SK-N-SH (cell line): ENCODE data around the gene ARHGEF19. TPM values are rescaled to one million over a fixed set of nuclear protein-coding genes. Genes with fewer than 3 reads are reported as not detected.

Source experiments
- CTCF ChIA-PET: fragments of 300-600, 350-600 bp; formaldehyde crosslinking; extraction: SDS; loops from one replicate; lab custom pipeline; 2021; lab: Yijun Ruan, JAX
- POLR2A ChIA-PET: fragments of 350-600 bp; sonication (Branson Sonifier 250); formaldehyde crosslinking; extraction: SDS; loops from one replicate; lab custom pipeline; 2020; ENCODE audit warnings: antibody characterized with exemption, inconsistent platforms; lab: Yijun Ruan, JAX
- DNase-seq: peaks from one replicate; pipeline ENCODE4 v3.0.0; 2012
- H2AFZ ChIP-seq: fragments of 200-600 bp; sonication (generic); 2 replicates; pipeline ENCODE4 v1.8.1; 2016; ENCODE audit warnings: antibody characterized with exemption, mild to moderate bottlenecking, low read depth
- H3F3A ChIP-seq: fragments of 200-600 bp; sonication (generic); replicated peaks from 2 replicates; pipeline ENCODE3; 2016; ENCODE audit warnings: antibody characterized with exemption, mild to moderate bottlenecking; ENCODE audit not compliant: insufficient read depth
- H3K27ac ChIP-seq, 2 experiments: fragments of 200-500 bp in 1 of 2; fragments of 200-600 bp in 1 of 2; sonication (Bioruptor generic) in 1 of 2; sonication (generic), shearing (Covaris generic) in 1 of 2; 2 replicates each; pipeline versions ENCODE4 v1.5.1 to v1.6.1; 2014 to 2016; ENCODE audit warnings: low read depth in 2 of 2, inconsistent platforms in 1 of 2, low read length in 1 of 2, mild to moderate bottlenecking in 1 of 2, mixed read lengths in 1 of 2
- H3K27me3 ChIP-seq: fragments of 200-600 bp; sonication (generic), shearing (Covaris generic); 2 replicates; pipeline ENCODE4 v1.6.1; 2016; ENCODE audit warnings: mixed run types; ENCODE audit not compliant: insufficient read depth
- H3K36me3 ChIP-seq, 2 experiments: fragments of 200-500 bp in 1 of 2; fragments of 200-600 bp in 1 of 2; sonication (Bioruptor generic) in 1 of 2; sonication (generic) in 1 of 2; replicated peaks in 1 of 2; 2 replicates each; pipeline versions ENCODE3 to v1.5.1; 2014 to 2016; ENCODE audit warnings: low read length in 1 of 2, mild to moderate bottlenecking in 1 of 2; ENCODE audit not compliant: insufficient read depth in 2 of 2, control insufficient read depth in 1 of 2
- H3K4me1 ChIP-seq, 2 experiments: fragments of 200-500 bp in 1 of 2; fragments of 200-600 bp in 1 of 2; sonication (Bioruptor generic) in 1 of 2; sonication (generic), shearing (Covaris generic) in 1 of 2; 2 replicates each; pipeline versions ENCODE4 v1.5.1 to v1.6.1; 2014 to 2016; ENCODE audit warnings: low read depth in 1 of 2, low read length in 1 of 2, mixed run types in 1 of 2; ENCODE audit not compliant: insufficient read depth in 2 of 2, control insufficient read depth in 1 of 2
- H3K4me2 ChIP-seq: fragments of 200-600 bp; sonication (generic), shearing (Covaris generic); 2 replicates; pipeline ENCODE4 v1.6.1; 2017; ENCODE audit warnings: mixed run types
- H3K4me3 ChIP-seq, 2 experiments: fragments of 200-500 bp in 1 of 2; fragments of 200-600 bp in 1 of 2; sonication (Bioruptor generic) in 1 of 2; sonication (generic), shearing (Covaris generic) in 1 of 2; 2 replicates each; pipeline versions ENCODE4 v1.5.1 to v1.8.1; 2014 to 2016; ENCODE audit warnings: low read depth in 2 of 2, inconsistent platforms in 1 of 2, low read length in 1 of 2, mild to moderate bottlenecking in 1 of 2, mixed read lengths in 1 of 2, moderate library complexity in 1 of 2
- H3K79me2 ChIP-seq: fragments of 200-600 bp; sonication (generic); 2 replicates; pipeline ENCODE4 v1.8.1; 2017; ENCODE audit warnings: mild to moderate bottlenecking; ENCODE audit not compliant: insufficient read depth
- H3K9ac ChIP-seq: fragments of 200-600 bp; sonication (generic); 2 replicates; pipeline ENCODE4 v1.6.1; 2017; ENCODE audit warnings: mixed run types
- H3K9me2 ChIP-seq: fragments of 200-600 bp; sonication (generic); 2 replicates; pipeline ENCODE4 v1.6.1; 2017; ENCODE audit warnings: mixed run types
- H3K9me3 ChIP-seq: fragments of 200-600 bp; sonication (generic); 2 replicates; pipeline ENCODE4 v1.6.1; 2017; ENCODE audit warnings: mixed run types, mild to moderate bottlenecking, moderate library complexity
- H4K20me1 ChIP-seq: fragments of 200-600 bp; sonication (generic); 2 replicates; pipeline ENCODE4 v1.6.1; 2017; ENCODE audit warnings: mild to moderate bottlenecking, mixed run types; ENCODE audit not compliant: insufficient read depth
- CHD2 ChIP-seq: fragments of 150-350 bp; IDR thresholded peaks from 2 replicates; pipeline ENCODE4 v1.6.1; 2018; ENCODE audit warnings: low read length; ENCODE audit not compliant: partially characterized antibody
- CTCF ChIP-seq: fragments of 200-600 bp; sonication (generic); IDR thresholded peaks from 2 replicates; pipeline ENCODE4 v1.6.1; 2017; ENCODE audit warnings: antibody characterized with exemption, mild to moderate bottlenecking, moderate library complexity
- ELF1 ChIP-seq: IDR thresholded peaks from 2 replicates; pipeline ENCODE4 v1.4.0; 2012
- EP300 ChIP-seq, 2 experiments: IDR thresholded peaks; 2 replicates each; pipeline versions ENCODE4 v1.4.0 to v1.6.1; 2012; ENCODE audit warnings: borderline replicate concordance in 1 of 2, low read depth in 1 of 2, low read length in 1 of 2
- EZH2phosphoT487 ChIP-seq: fragments of 200-600 bp; sonication (generic); IDR thresholded peaks from 2 replicates; pipeline ENCODE4 v1.6.1; 2017; ENCODE audit warnings: low read depth, mixed run types, mild to moderate bottlenecking, antibody characterized with exemption, moderate library complexity, borderline replicate concordance
- FOSL2 ChIP-seq: IDR thresholded peaks from 2 replicates; pipeline ENCODE4 v1.4.0; 2012; ENCODE audit warnings: low read depth, mild to moderate bottlenecking, moderate library complexity, borderline replicate concordance
- FOXJ3 ChIP-seq: sonication (generic); formaldehyde crosslinking; IDR thresholded peaks from 2 replicates; pipeline ENCODE4 v1.5.1; 2020; ENCODE audit warnings: mild to moderate bottlenecking, missing genetic modification reagents
- FOXM1 ChIP-seq: IDR thresholded peaks from 2 replicates; pipeline ENCODE4 v1.4.0; 2012; ENCODE audit warnings: low read depth, mild to moderate bottlenecking
- GABPA ChIP-seq: IDR thresholded peaks from 2 replicates; pipeline ENCODE4 v1.4.0; 2012; ENCODE audit warnings: low read depth, mild to moderate bottlenecking
- GATA2 ChIP-seq: sonication (generic); formaldehyde crosslinking; IDR thresholded peaks from 2 replicates; pipeline ENCODE4 v1.5.0; 2020; ENCODE audit warnings: mild to moderate bottlenecking, missing genetic modification reagents
- JUND ChIP-seq: IDR thresholded peaks from 2 replicates; pipeline ENCODE4 v1.4.0; 2012
- MAX ChIP-seq: IDR thresholded peaks from 2 replicates; pipeline ENCODE4 v1.4.0; 2012; ENCODE audit warnings: low read depth
- MEF2A ChIP-seq: IDR thresholded peaks from 2 replicates; pipeline ENCODE4 v1.4.0; 2012; ENCODE audit warnings: low read depth, borderline replicate concordance
- MXI1 ChIP-seq: IDR thresholded peaks from 2 replicates; pipeline ENCODE4 v1.6.1; 2012; ENCODE audit warnings: mild to moderate bottlenecking, low read depth, low read length, improper control_type of control experiment
- NFIC ChIP-seq: IDR thresholded peaks from 2 replicates; pipeline ENCODE4 v1.4.0; 2012; ENCODE audit warnings: borderline replicate concordance
- NRF1 ChIP-seq: IDR thresholded peaks from 2 replicates; pipeline ENCODE4 v1.6.1; 2012; ENCODE audit warnings: low read depth, mild to moderate bottlenecking, low read length
- PBX3 ChIP-seq: IDR thresholded peaks from 2 replicates; pipeline ENCODE4; 2012
- RCOR1 ChIP-seq: fragments of 150-350 bp; IDR thresholded peaks from 2 replicates; pipeline ENCODE4 v1.6.1; 2017; ENCODE audit warnings: antibody characterized with exemption, low read length
- RFX5 ChIP-seq: IDR thresholded peaks from 2 replicates; pipeline ENCODE4 v1.6.1; 2012; ENCODE audit warnings: mild to moderate bottlenecking, improper control_type of control experiment, low read length
- SMC3 ChIP-seq: IDR thresholded peaks from 2 replicates; pipeline ENCODE4 v1.6.1; 2012; ENCODE audit warnings: low read depth, low read length, improper control_type of control experiment
- TAF1 ChIP-seq: IDR thresholded peaks from 2 replicates; pipeline ENCODE4 v1.6.1; 2012; ENCODE audit warnings: low read depth, mild to moderate bottlenecking, low read length, moderate library complexity, borderline replicate concordance
- TCF12 ChIP-seq: IDR thresholded peaks from 2 replicates; pipeline ENCODE4 v1.4.0; 2012
- USF1 ChIP-seq: IDR thresholded peaks from 2 replicates; pipeline ENCODE4 v1.4.0; 2012; ENCODE audit warnings: low read depth, borderline replicate concordance
- USF2 ChIP-seq: fragments of 150-350 bp; IDR thresholded peaks from 2 replicates; pipeline ENCODE4 v1.6.1; 2017; ENCODE audit warnings: antibody characterized with exemption, low read length, low read depth, borderline replicate concordance
- ZBTB33 ChIP-seq: IDR thresholded peaks from 2 replicates; pipeline ENCODE4 v1.4.0; 2012; ENCODE audit warnings: low read depth, borderline replicate concordance
- WGBS: methylation state at CpG from one replicate; pipeline ENCODE4 v1.1.6; 2017; ENCODE audit warnings: low lambda C conversion rate; 5-methylcytosine and 5-hydroxymethylcytosine counted together
- polyA plus RNA-seq, 3 experiments: library from polyadenylated mRNA; depleted of rRNA; stranded (reverse); fragments of >200 nt; gene quantifications; 2 replicates each; pipeline ENCODE4 v1.2.3, GENCODE V29; 2012

ARHGEF19 gene
- polyA plus RNA-seq, 1 of the 3 experiments (the other 2 are of a cell fraction): 11.5 TPM

- H3K9me2 ChIP-seq: no peaks in the 10 kb centered on the region
- no peaks in the 10 kb centered on the region for H3K27me3 ChIP-seq
- peaks cover 0 to 15% of the 10 kb centered on the region in 2 experiments; a peak in 3 of 4 replicates for H3K4me1 ChIP-seq
- H3K9me3 ChIP-seq: no peaks in the 10 kb centered on the region
- H3K27ac ChIP-seq: peak overlapping the region; percentile 72 to 84
- CTCF ChIA-PET: interaction anchor here (15.3 kb wide), 1 partner anchor 104 kb away, joined by 513 read pairs; the partner anchor contains the start of gene FAM131C
- no peak overlapping the region for H3K4me3 ChIP-seq
- peak overlapping the region; percentile 72 for H3K9ac ChIP-seq
- no peaks in the 10 kb centered on the region for H3K36me3 ChIP-seq
- POLR2A ChIA-PET: no interaction called here
- no peaks in the 10 kb centered on the region for H4K20me1 ChIP-seq
- H3F3A ChIP-seq: peaks cover 8% of the 10 kb centered on the region
- no peak overlapping the region; the same call in 1 of the 2 replicates for H2AFZ ChIP-seq
- H3K79me2 ChIP-seq: no peaks in the 10 kb centered on the region
- 39% methylated on average over 16 of the region's 18 CpGs for WGBS
- H3K4me2 ChIP-seq: peak overlapping the region; percentile 58; the same call in 1 of the 2 replicates
- no peak for DNase-seq
- TF ChIP-seq ZBTB33 (no peak), USF1 (no peak), TAF1 (peak; percentile 20; the same call in 1 of the 2 replicates), MEF2A (no peak), MXI1 (no peak), EZH2phosphoT487 (no peak), PBX3 (0 out of 2 replicates have a peak, but pooled peaks have one; percentile 9), GATA2 (CRISPR knock-in tag) (no peak), TCF12 (peak; percentile 67), FOXM1 (peak; percentile 71; the same call in 1 of the 2 replicates), EP300 (IDR thresholded peaks at IDR 0.05; ENCODE audit: borderline replicate concordance in 1 of 2, low read depth in 1 of 2, low read length in 1 of 2) (peak in 1 of 2 experiments; percentile 82; a peak in 2 of 4 replicates), RCOR1 (no peak), RFX5 (no peak), CHD2 (no peak), NRF1 (no peak), FOXJ3 (no peak), MAX (peak; percentile 83), CTCF (no peak), JUND (peak; percentile 87), USF2 (no peak), ELF1 (peak; percentile 40), FOSL2 (peak; percentile 81), SMC3 (no peak), GABPA (peak; percentile 23; the same call in 1 of the 2 replicates), NFIC (peak; percentile 79)
These were observed 30.3 kb downstream of the ARHGEF19 start for GRCh38 chr1:16181887-16182719.
